Measurements from ENCODE around the gene RYR3. TPM values are rescaled to one million over a fixed set of nuclear protein-coding genes. Genes with fewer than 3 reads are reported as not detected.

The RYR3 gene
- total RNA-seq, 1 donor from 2014 or later: 0.07 TPM

- no peaks in the 10 kb centered on the region for H3K4me1 Mint-ChIP-seq (ENCODE audit: low read depth)
- no peak for TF ChIP-seq CTCF (IDR thresholded peaks at IDR 0.05)
- H3K27me3 Mint-ChIP-seq (ENCODE audit: low read depth): peaks cover 24% of the 10 kb centered on the region
- H3K27ac Mint-ChIP-seq (ENCODE audit: unreplicated experiment): no peak overlapping the region
- H3K36me3 Mint-ChIP-seq (ENCODE audit: low read depth): no peaks in the 10 kb centered on the region
- H3K9me3 Mint-ChIP-seq (ENCODE audit: low read depth): peaks cover 7% of the 10 kb centered on the region
- no peak for DNase-seq (ENCODE audit: low spot score)
- H3K4me3 Mint-ChIP-seq (ENCODE audit: unreplicated experiment): no peak overlapping the region
Observed at GRCh38 chr15:33543957-33544356, 233.2 kb downstream of the RYR3 start.

GRCh38 chr15:33545866-33546265, 235.1 kb downstream of the RYR3 start:
- Mint-ChIP-seq H3K4me3 (ENCODE audit: unreplicated experiment) (no peak overlapping the region), H3K27me3 (ENCODE audit: low read depth) (peaks cover 18% of the 10 kb centered on the region), H3K9me3 (ENCODE audit: low read depth) (peaks cover 19% of the 10 kb centered on the region), H3K36me3 (ENCODE audit: low read depth) (no peaks in the 10 kb centered on the region), H3K27ac (ENCODE audit: unreplicated experiment) (no peak overlapping the region), H3K4me1 (ENCODE audit: low read depth) (no peaks in the 10 kb centered on the region)
- DNase-seq (ENCODE audit: low spot score): no peak
- TF ChIP-seq CTCF (IDR thresholded peaks at IDR 0.05): no peak

GRCh38 chr15:33547876-33548275, 237.1 kb downstream of the RYR3 start:
- Mint-ChIP-seq H3K27me3 (ENCODE audit: low read depth) (peaks cover 6% of the 10 kb centered on the region), H3K4me1 (ENCODE audit: low read depth) (no peaks in the 10 kb centered on the region), H3K4me3 (ENCODE audit: unreplicated experiment) (no peak overlapping the region), H3K27ac (ENCODE audit: unreplicated experiment) (no peak overlapping the region), H3K36me3 (ENCODE audit: low read depth) (no peaks in the 10 kb centered on the region), H3K9me3 (ENCODE audit: low read depth) (peaks cover 24% of the 10 kb centered on the region)
- DNase-seq (ENCODE audit: low spot score): no peak
- TF ChIP-seq CTCF (IDR thresholded peaks at IDR 0.05): no peak

- no peak for DNase-seq (ENCODE audit: low spot score)
- Mint-ChIP-seq H3K4me1 (ENCODE audit: low read depth) (no peaks in the 10 kb centered on the region), H3K9me3 (ENCODE audit: low read depth) (peaks cover 24% of the 10 kb centered on the region), H3K27ac (ENCODE audit: unreplicated experiment) (no peak overlapping the region), H3K36me3 (ENCODE audit: low read depth) (no peaks in the 10 kb centered on the region), H3K27me3 (ENCODE audit: low read depth) (peaks cover 3% of the 10 kb centered on the region), H3K4me3 (ENCODE audit: unreplicated experiment) (no peak overlapping the region)
- TF ChIP-seq CTCF (IDR thresholded peaks at IDR 0.05): no peak
Observed at GRCh38 chr15:33551860-33552259, 241.1 kb downstream of the RYR3 start.

GRCh38 chr15:33553157-33553556, 242.4 kb downstream of the RYR3 start:
- Mint-ChIP-seq H3K27me3 (ENCODE audit: low read depth) (peaks cover 3% of the 10 kb centered on the region), H3K4me3 (ENCODE audit: unreplicated experiment) (no peak overlapping the region), H3K36me3 (ENCODE audit: low read depth) (no peaks in the 10 kb centered on the region), H3K9me3 (ENCODE audit: low read depth) (peaks cover 24% of the 10 kb centered on the region), H3K27ac (ENCODE audit: unreplicated experiment) (no peak overlapping the region), H3K4me1 (ENCODE audit: low read depth) (no peaks in the 10 kb centered on the region)
- no peak for DNase-seq (ENCODE audit: low spot score)
- no peak for TF ChIP-seq CTCF (IDR thresholded peaks at IDR 0.05)

All from chondrocyte (in vitro differentiated cells).